BJ (cell line): ENCODE data around the gene RHEBL1. TPM values are rescaled to one million over a fixed set of nuclear protein-coding genes. Genes with fewer than 3 reads are reported as not detected.
A peak's percentile ranks its signal among the peaks of the same experiment; 100 is the strongest.

ENCODE experiments used
- CTCF ChIA-PET: fragments of 350-600 bp; formaldehyde crosslinking; extraction: SDS; loops from one replicate; lab custom pipeline; 2021; ENCODE audit warnings: antibody characterized with exemption, inconsistent platforms; lab: Yijun Ruan, JAX
- POLR2A ChIA-PET: fragments of 300-600 bp; sonication (Branson Sonifier 250); formaldehyde crosslinking; extraction: SDS; loops from one replicate; lab custom pipeline; 2021; ENCODE audit warnings: antibody characterized with exemption; lab: Charles Lee
- DNase-seq: peaks from one replicate; pipeline ENCODE4 v3.0.0-alpha.2; 2011; ENCODE audit warnings: low read depth
- H3K27me3 ChIP-seq: 2 replicates; pipeline ENCODE4 v1.6.0; 2011; ENCODE audit warnings: low read length; ENCODE audit not compliant: control insufficient read depth, insufficient read depth
- H3K36me3 ChIP-seq: 2 replicates; pipeline ENCODE4 v1.5.1; 2011; ENCODE audit warnings: low read length; ENCODE audit not compliant: control insufficient read depth, insufficient read depth
- H3K4me3 ChIP-seq: 2 replicates; pipeline ENCODE4 v1.5.1; 2011; ENCODE audit warnings: low read depth, mild to moderate bottlenecking, control low read depth, low read length
- polyA plus RNA-seq: library from polyadenylated mRNA; depleted of rRNA; stranded (reverse); fragments of >200 nt; gene quantifications from 2 replicates; pipeline ENCODE4 v1.2.3, GENCODE V29; 2011
- TF ChIP-seq, protein P1 (sequence below): IDR thresholded peaks from 2 replicates; pipeline ENCODE4 v1.5.1; 2011; ENCODE audit warnings: low read depth, mild to moderate bottlenecking, control low read depth, inconsistent platforms, low read length, moderate library complexity; ENCODE audit not compliant: insufficient read depth

The RHEBL1 gene
- polyA plus RNA-seq, 1 experiment: 1.3 TPM

DNA sequence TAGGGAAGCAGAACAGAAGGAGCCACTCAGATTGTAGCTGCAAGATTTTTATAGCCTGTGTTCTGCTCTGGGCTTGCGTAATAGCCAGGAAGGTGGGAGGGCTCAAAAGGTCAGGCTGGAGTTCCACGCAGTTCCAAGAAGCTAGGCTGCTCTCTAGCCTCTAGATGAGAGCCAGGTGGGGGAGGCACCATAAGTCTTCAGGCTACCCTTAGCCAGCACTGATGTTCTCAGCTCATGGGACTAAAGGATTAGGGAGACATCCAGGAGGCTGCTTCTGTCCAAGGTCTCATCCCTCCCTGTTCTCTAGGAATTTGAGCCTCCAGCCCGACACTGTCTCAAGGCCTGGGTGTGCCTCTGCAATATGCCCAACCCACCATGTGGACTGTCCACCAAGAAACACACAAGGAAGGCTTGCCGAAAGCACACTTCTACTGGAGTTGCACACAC lies 39.2 kb upstream of the RHEBL1 start:
- TF ChIP-seq, protein P1, sequence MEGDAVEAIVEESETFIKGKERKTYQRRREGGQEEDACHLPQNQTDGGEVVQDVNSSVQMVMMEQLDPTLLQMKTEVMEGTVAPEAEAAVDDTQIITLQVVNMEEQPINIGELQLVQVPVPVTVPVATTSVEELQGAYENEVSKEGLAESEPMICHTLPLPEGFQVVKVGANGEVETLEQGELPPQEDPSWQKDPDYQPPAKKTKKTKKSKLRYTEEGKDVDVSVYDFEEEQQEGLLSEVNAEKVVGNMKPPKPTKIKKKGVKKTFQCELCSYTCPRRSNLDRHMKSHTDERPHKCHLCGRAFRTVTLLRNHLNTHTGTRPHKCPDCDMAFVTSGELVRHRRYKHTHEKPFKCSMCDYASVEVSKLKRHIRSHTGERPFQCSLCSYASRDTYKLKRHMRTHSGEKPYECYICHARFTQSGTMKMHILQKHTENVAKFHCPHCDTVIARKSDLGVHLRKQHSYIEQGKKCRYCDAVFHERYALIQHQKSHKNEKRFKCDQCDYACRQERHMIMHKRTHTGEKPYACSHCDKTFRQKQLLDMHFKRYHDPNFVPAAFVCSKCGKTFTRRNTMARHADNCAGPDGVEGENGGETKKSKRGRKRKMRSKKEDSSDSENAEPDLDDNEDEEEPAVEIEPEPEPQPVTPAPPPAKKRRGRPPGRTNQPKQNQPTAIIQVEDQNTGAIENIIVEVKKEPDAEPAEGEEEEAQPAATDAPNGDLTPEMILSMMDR: no peak
- CTCF ChIA-PET: interaction anchor here (1.1 to 6.7 kb wide), 10 partner anchors 8 to 256 kb away, joined by 3 to 62 read pairs (median 16); partner anchors contain the start of genes DHH and TUBA1B
- no peak for DNase-seq
- Histone ChIP-seq H3K4me3 (peak overlapping the region; percentile 79), H3K27me3 (no peaks in the 10 kb centered on the region), H3K36me3 (peaks cover 18% of the 10 kb centered on the region)
- POLR2A ChIA-PET: no interaction called here

DNA sequence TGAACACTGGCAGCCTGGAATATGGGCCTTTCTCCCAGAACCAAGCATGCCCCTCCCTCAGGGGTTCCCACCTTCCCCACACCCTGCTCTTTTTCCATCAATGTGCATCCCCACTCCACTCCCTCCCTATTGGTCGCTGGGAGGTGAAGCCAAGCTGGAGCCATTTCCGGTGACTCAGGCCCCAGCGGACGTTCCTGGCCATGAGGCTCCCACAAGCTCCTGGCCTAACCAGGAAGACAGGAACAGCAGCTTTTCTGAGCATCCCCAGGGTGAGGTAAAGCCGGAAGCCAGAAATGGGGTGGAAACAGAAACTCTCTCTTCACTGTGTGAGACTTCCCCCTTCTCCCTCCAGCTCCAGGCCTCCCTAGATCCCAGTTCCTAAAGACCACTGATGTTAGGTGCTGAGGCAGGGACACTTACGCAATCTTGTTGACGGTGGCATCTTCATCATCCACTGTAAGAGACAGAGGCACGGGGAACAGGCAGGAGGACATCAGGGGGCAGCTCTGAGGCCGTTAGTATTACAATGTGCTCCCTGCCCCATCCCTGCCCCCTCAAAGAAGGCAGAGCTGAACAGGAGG lies 35.8 kb upstream of the RHEBL1 start:
- no peak for DNase-seq
- no peak overlapping the region for H3K4me3 ChIP-seq
- POLR2A ChIA-PET: no interaction called here
- CTCF ChIA-PET: interaction anchor here (0.9 to 9.8 kb wide), 8 partner anchors 8 to 41 kb away, joined by 3 to 145 read pairs (median 7); partner anchors contain the start of genes DHH and RHEBL1
- TF ChIP-seq, protein P1: no peak
- H3K36me3 ChIP-seq: peaks cover 41% of the 10 kb centered on the region
- H3K27me3 ChIP-seq: no peaks in the 10 kb centered on the region

DNA sequence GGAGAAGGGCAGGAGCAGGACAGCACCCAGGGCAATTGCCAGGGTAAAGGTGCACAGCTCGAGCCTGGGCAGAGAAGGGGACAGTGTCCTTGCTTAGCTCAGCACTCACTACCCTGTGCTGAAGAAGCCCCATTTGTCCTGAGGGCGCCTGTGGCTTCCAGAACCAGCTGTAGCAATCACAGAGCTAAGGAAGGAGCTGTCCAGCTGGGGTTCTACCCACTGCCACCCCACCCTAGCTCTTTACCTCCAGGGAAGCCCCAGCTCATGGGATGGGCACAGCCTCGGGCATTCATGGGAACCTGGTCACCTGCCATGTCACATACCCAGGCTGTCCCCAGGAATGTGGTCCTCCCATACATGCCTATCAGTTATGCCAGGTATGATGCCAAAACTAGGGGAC lies 35.0 kb upstream of the RHEBL1 start:
- CTCF ChIA-PET: interaction anchor here (1.2 to 9.8 kb wide), 8 partner anchors 8 to 41 kb away, joined by 3 to 145 read pairs (median 7); partner anchors contain the start of genes DHH and RHEBL1
- H3K4me3 ChIP-seq: no peak overlapping the region
- H3K36me3 ChIP-seq: peaks cover 46% of the 10 kb centered on the region
- DNase-seq: no peak
- TF ChIP-seq, protein P1: no peak
- POLR2A ChIA-PET: no interaction called here
- H3K27me3 ChIP-seq: no peaks in the 10 kb centered on the region

DNA sequence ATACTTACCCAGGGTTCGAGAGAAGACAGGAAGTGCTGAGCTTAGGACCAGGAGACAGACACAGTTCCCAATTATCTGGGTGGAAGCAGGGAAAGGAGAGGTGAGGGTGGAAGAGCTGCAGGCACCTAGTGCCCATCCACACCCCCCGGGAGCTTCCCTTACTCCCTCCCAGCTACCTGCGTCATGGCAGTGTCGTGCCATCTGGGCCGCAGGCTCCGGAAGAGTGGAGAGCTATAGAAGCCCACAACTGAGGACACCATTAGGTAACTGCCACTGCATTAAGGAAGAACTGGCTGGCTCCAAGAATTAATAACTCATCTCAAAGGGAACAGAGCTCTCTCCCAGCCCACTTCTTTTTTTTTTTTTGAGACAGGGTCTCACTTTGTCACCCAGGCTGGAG lies 30.6 kb upstream of the RHEBL1 start:
- Histone ChIP-seq H3K4me3 (no peak overlapping the region), H3K27me3 (no peaks in the 10 kb centered on the region), H3K36me3 (peaks cover 45% of the 10 kb centered on the region)
- ChIA-PET POLR2A (interaction anchor here (0.5 kb wide), 1 partner anchor 166 kb away, joined by 3 read pairs; no protein-coding TSS in a partner anchor), CTCF (interaction anchor here (0.6 to 9.8 kb wide), 9 partner anchors 9 to 37 kb away, joined by 3 to 145 read pairs (median 5); partner anchors contain the start of gene TUBA1B)
- TF ChIP-seq, protein P1: no peak
- no peak for DNase-seq

DNA sequence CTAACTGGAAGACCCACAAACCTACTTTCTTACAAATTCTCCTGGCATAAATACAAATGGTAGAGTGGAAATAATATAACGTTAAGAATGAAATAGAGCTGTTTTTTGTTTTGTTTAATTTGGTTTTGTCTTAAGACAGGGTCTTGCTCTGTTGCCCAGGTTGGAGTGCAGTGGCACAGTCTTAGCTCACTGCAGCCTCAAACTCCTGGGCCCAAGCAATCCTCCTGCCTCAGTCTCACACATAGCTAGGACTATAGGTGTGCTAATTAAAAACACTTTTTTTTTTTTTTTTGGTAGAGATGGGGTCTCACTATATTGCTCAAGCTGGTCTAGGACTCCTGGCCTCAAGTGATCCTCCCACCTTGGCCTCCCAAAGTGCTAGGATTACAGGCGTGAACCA lies 28.9 kb upstream of the RHEBL1 start:
- no peak for DNase-seq
- ChIA-PET POLR2A (no interaction called here), CTCF (interaction anchor here (0.7 to 9.8 kb wide), 21 partner anchors 10 to 238 kb away, joined by 3 to 145 read pairs (median 7); partner anchors contain the start of genes C1QL4, LMBR1L, RHEBL1 and TUBA1B)
- TF ChIP-seq, protein P1: no peak
- peaks cover 34% of the 10 kb centered on the region for H3K36me3 ChIP-seq
- no peak overlapping the region for H3K4me3 ChIP-seq
- peaks cover 8% of the 10 kb centered on the region for H3K27me3 ChIP-seq
